H1 (cell line): ENCODE data around the gene ARL3.

Experiments
- BACH1 ChIP-seq: IDR thresholded peaks from 2 replicates; pipeline ENCODE4 v1.6.1; 2012; ENCODE audit warnings: low read length, improper control_type of control experiment
- CHD2 ChIP-seq: IDR thresholded peaks from 2 replicates; pipeline ENCODE4 v1.6.1; 2012; ENCODE audit warnings: low read length, improper control_type of control experiment
- EZH2 ChIP-seq: fragments of 200-600 bp; sonication (generic); IDR thresholded peaks from 2 replicates; pipeline ENCODE4 v1.7.1; 2012; ENCODE audit warnings: low read depth, mild to moderate bottlenecking, moderate library complexity, low read length, inconsistent platforms; ENCODE audit not compliant: severe bottlenecking
- HDAC2 ChIP-seq, 2 experiments: fragments of 300-600 bp in 1 of 2; sonication (generic) in 1 of 2; IDR thresholded peaks; 2 replicates each; pipeline ENCODE4 v1.6.1; 2011 to 2012; ENCODE audit warnings: low read depth in 2 of 2, low read length in 2 of 2, mild to moderate bottlenecking in 2 of 2, moderate library complexity in 2 of 2, borderline replicate concordance in 1 of 2, inconsistent platforms in 1 of 2
- POLR2AphosphoS5 ChIP-seq: IDR thresholded peaks from 2 replicates; pipeline ENCODE4 v1.6.1; 2011; ENCODE audit warnings: low read depth, low read length
- TF ChIP-seq, protein P1 (sequence below): IDR thresholded peaks from 2 replicates; pipeline ENCODE4 v1.6.1; 2012; ENCODE audit warnings: inconsistent platforms

DNA sequence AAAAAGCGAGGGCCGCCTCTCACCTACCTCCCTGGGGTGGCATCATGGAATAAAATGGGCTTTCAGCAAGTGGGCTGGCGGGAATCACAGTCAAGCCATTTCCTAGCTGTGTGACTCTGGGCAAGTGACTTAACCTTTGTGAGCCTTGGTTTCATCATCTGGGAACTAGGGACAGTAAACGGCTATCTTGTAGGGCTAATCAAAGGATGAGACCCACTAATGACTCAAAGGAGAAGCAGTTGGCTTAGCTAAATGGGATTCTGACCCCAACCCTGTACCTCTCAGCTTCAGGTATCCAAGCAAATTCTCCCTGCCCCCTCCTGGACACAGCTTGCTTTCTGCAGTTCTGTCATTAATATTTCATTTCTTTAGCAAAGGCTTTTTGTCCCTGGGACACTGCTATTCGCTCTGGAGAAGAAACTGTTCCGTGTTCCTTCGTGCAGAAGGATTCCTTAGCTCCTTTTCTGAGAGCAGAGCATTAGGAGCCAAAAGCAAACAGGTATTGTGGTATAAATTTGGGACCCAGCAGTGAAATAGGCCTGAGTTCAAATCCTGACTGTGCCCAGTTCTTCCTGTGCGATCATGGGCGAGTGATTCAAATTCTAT, 44.0 kb downstream of the ARL3 start:
- TF ChIP-seq POLR2AphosphoS5 (no peak), EZH2 (no peak), CHD2 (no peak), HDAC2 (IDR thresholded peaks at IDR 0.05; ENCODE audit: borderline replicate concordance in 1 of 2, low read depth in 2 of 2, low read length in 2 of 2) (no peak), BACH1 (no peak)
- TF ChIP-seq, protein P1, sequence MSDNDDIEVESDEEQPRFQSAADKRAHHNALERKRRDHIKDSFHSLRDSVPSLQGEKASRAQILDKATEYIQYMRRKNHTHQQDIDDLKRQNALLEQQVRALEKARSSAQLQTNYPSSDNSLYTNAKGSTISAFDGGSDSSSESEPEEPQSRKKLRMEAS: no peak
